Neural cell (in vitro differentiated cells): Measurements from ENCODE around the gene ITK. TPM values are rescaled to one million over a fixed set of nuclear protein-coding genes. Genes with fewer than 3 reads are reported as not detected.

Experiments
- H2AFZ ChIP-seq: fragments of 200-600, 300-800 bp; sonication (generic), shearing (Covaris generic); 2 replicates; pipeline ENCODE4 v1.6.0; 2014; ENCODE audit warnings: low read depth, mild to moderate bottlenecking, antibody characterized with exemption, low read length, moderate library complexity
- H3F3A ChIP-seq: fragments of 200-600 bp; shearing (Covaris generic); 2 replicates; pipeline ENCODE4 v1.6.1; 2016; ENCODE audit warnings: mild to moderate bottlenecking, moderate library complexity, mixed read lengths, antibody characterized with exemption, low read length; ENCODE audit not compliant: insufficient read depth, poor library complexity, severe bottlenecking
- H3K27ac ChIP-seq: fragments of 200-600, 300-800 bp; sonication (generic), shearing (Covaris generic); 2 replicates; pipeline ENCODE4 v1.5.1; 2014; ENCODE audit warnings: mild to moderate bottlenecking, low read length, moderate library complexity
- H3K27me3 ChIP-seq: fragments of 300-800, 200-600 bp; sonication (generic), shearing (Covaris generic); 2 replicates; pipeline ENCODE4 v1.6.0; 2014; ENCODE audit warnings: mild to moderate bottlenecking, low read depth, low read length, moderate library complexity; ENCODE audit not compliant: insufficient read depth
- H3K36me3 ChIP-seq: fragments of 300-800, 200-600 bp; sonication (generic), shearing (Covaris generic); 2 replicates; pipeline ENCODE4 v1.5.1; 2014; ENCODE audit warnings: mild to moderate bottlenecking, antibody characterized with exemption, low read length, moderate library complexity; ENCODE audit not compliant: insufficient read depth
- H3K4me2 ChIP-seq: fragments of 300-800, 200-600 bp; sonication (generic), shearing (Covaris generic); 2 replicates; pipeline ENCODE4 v1.6.0; 2014; ENCODE audit warnings: mild to moderate bottlenecking, low read length
- H3K4me3 ChIP-seq: fragments of 300-800, 200-600 bp; sonication (generic), shearing (Covaris generic); 2 replicates; pipeline ENCODE4 v1.5.1; 2014; ENCODE audit warnings: mild to moderate bottlenecking, low read length, moderate library complexity
- H3K79me2 ChIP-seq: fragments of 200-600 bp; shearing (Covaris generic); replicated peaks from 2 replicates; pipeline ENCODE4 v1.6.0; 2014; ENCODE audit warnings: mild to moderate bottlenecking, low read length, moderate library complexity; ENCODE audit not compliant: insufficient read depth
- H3K9ac ChIP-seq: fragments of 300-800, 200-600 bp; sonication (generic), shearing (Covaris generic); 2 replicates; pipeline ENCODE4 v1.6.1; 2016; ENCODE audit warnings: mild to moderate bottlenecking, low read length, mixed read lengths
- H3K9me2 ChIP-seq: fragments of 200-600 bp; shearing (Covaris generic); 2 replicates; pipeline ENCODE4 v1.6.1; 2016; ENCODE audit warnings: mild to moderate bottlenecking, low read length, mixed read lengths; ENCODE audit not compliant: insufficient read depth
- H3K9me3 ChIP-seq: fragments of 200-600, 300-800 bp; sonication (generic), shearing (Covaris generic); 2 replicates; pipeline ENCODE4 v1.6.1; 2016; ENCODE audit warnings: mild to moderate bottlenecking, mixed run types, low read length, moderate library complexity, mixed read lengths
- H4K20me1 ChIP-seq: fragments of 200-600 bp; shearing (Covaris generic); 2 replicates; pipeline ENCODE4 v1.6.1; 2016; ENCODE audit warnings: mild to moderate bottlenecking, mixed run types; ENCODE audit not compliant: insufficient read depth
- CTCF ChIP-seq: fragments of 450-650 bp; IDR thresholded peaks from 2 replicates; pipeline ENCODE4 v1.5.1; 2014; ENCODE audit warnings: antibody characterized with exemption, mild to moderate bottlenecking, moderate library complexity; ENCODE audit not compliant: poor library complexity, severe bottlenecking
- EP300 ChIP-seq: fragments of 450-650 bp; conservative IDR thresholded peaks from 2 replicates; pipeline ENCODE4 v1.6.1; 2014; ENCODE audit warnings: antibody characterized with exemption, mild to moderate bottlenecking, moderate library complexity; ENCODE audit not compliant: poor library complexity, severe bottlenecking
- EZH2 ChIP-seq: fragments of 200-600, 300-800 bp; shearing (Covaris generic), sonication (generic); IDR thresholded peaks from 2 replicates; pipeline ENCODE4 v1.6.1; 2014; ENCODE audit warnings: antibody characterized with exemption, low read length, borderline replicate concordance, mild to moderate bottlenecking; ENCODE audit not compliant: insufficient read depth, poor library complexity, severe bottlenecking
- MXI1 ChIP-seq: fragments of 450-650 bp; conservative IDR thresholded peaks from 2 replicates; pipeline ENCODE4 v1.6.1; 2014; ENCODE audit warnings: antibody characterized with exemption, mild to moderate bottlenecking; ENCODE audit not compliant: poor library complexity, severe bottlenecking
- POLR2AphosphoS5 ChIP-seq: IDR thresholded peaks from 2 replicates; pipeline ENCODE4 v1.6.1; 2012
- RAD21 ChIP-seq: fragments of 450-650 bp; conservative IDR thresholded peaks from 2 replicates; pipeline ENCODE4 v1.6.1; 2014; ENCODE audit warnings: antibody characterized with exemption, mild to moderate bottlenecking, moderate library complexity
- REST ChIP-seq: IDR thresholded peaks from 2 replicates; pipeline ENCODE4 v1.6.1; 2012; ENCODE audit warnings: borderline replicate concordance
- SMC3 ChIP-seq: fragments of 450-650 bp; conservative IDR thresholded peaks from 2 replicates; pipeline ENCODE4 v1.6.1; 2014; ENCODE audit warnings: antibody characterized with exemption, mild to moderate bottlenecking, moderate library complexity; ENCODE audit not compliant: poor library complexity
- TAF1 ChIP-seq: IDR thresholded peaks from 2 replicates; pipeline ENCODE4 v1.6.1; 2012; ENCODE audit warnings: low read depth
- polyA plus RNA-seq: library from polyadenylated mRNA; depleted of rRNA; stranded (reverse); fragments of >200 nt; gene quantifications from 2 replicates; pipeline ENCODE4 v1.2.3, GENCODE V29; 2014

Gene ITK
- polyA plus RNA-seq, 1 donor from 2014 or later = not detected

DNA sequence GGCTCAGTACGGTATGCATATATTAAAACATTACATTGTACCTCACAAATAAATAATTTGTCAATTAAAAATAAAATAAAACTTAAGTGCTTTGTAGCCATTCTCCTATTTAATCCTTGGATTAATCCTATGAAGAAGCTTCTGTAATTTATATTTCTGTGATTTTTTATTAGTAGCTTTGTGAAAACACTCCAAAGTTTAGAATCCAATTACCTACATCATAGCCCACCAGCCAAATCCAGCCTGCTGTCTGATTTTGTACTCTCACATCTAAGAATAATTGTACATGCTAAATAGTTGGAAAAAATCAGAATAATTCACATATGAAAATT is 48.4 kb upstream of the ITK start:
- Histone ChIP-seq H3K27ac (no peak overlapping the region), H3F3A (no peaks in the 10 kb centered on the region)
- TF ChIP-seq EZH2 = no peak
- TF ChIP-seq POLR2AphosphoS5 = no peak
- TF ChIP-seq REST = no peak
- TF ChIP-seq MXI1 = no peak
- TF ChIP-seq TAF1 = no peak
- no peak for TF ChIP-seq SMC3
- no peak for TF ChIP-seq EP300
- TF ChIP-seq RAD21 = no peak
- no peak for TF ChIP-seq CTCF

GRCh38 chr5:157137691-157138090 is 42.9 kb upstream of the ITK start:
- no peaks in the 10 kb centered on the region for H3K9me2 ChIP-seq
- H3K36me3 ChIP-seq = peaks cover 9% of the 10 kb centered on the region
- H3F3A ChIP-seq = no peaks in the 10 kb centered on the region
- H3K4me3 ChIP-seq = no peak overlapping the region
- H2AFZ ChIP-seq = no peak overlapping the region
- no peaks in the 10 kb centered on the region for H4K20me1 ChIP-seq
- TF ChIP-seq MXI1 = no peak
- TF ChIP-seq CTCF = no peak
- TF ChIP-seq SMC3 = no peak
- TF ChIP-seq EP300 = no peak
- no peak for TF ChIP-seq EZH2
- TF ChIP-seq TAF1 = no peak
- TF ChIP-seq POLR2AphosphoS5 = no peak
- TF ChIP-seq RAD21 = no peak
- no peak for TF ChIP-seq REST
- no peaks in the 10 kb centered on the region for H3K9me3 ChIP-seq
- peaks cover 11% of the 10 kb centered on the region for H3K79me2 ChIP-seq
- H3K4me2 ChIP-seq = no peak overlapping the region
- no peak overlapping the region for H3K27ac ChIP-seq
- H3K9ac ChIP-seq = no peak overlapping the region
- H3K27me3 ChIP-seq = no peaks in the 10 kb centered on the region

More for the DNA sequence above, 48.4 kb upstream of the ITK start:
- Histone ChIP-seq H3K9me3 (no peaks in the 10 kb centered on the region), H3K79me2 (no peaks in the 10 kb centered on the region), H3K27me3 (no peaks in the 10 kb centered on the region), H4K20me1 (no peaks in the 10 kb centered on the region), H2AFZ (no peak overlapping the region), H3K4me3 (no peak overlapping the region), H3K4me2 (no peak overlapping the region), H3K36me3 (peaks cover 1% of the 10 kb centered on the region), H3K9ac (no peak overlapping the region), H3K9me2 (no peaks in the 10 kb centered on the region)
